GM10248 (cell line): ENCODE results near the gene GIGYF2.

Experiments used
- CTCF ChIA-PET: fragments of 300-600 bp; sonication (Branson Sonifier 250); formaldehyde crosslinking; extraction: SDS; loops from one replicate; lab custom pipeline; 2021; ENCODE audit warnings: antibody characterized with exemption; lab: Yijun Ruan, JAX
- POLR2A ChIA-PET: fragments of 350-650 bp; sonication (Branson Sonifier 250); formaldehyde crosslinking; extraction: SDS; loops from one replicate; lab custom pipeline; 2020; ENCODE audit warnings: antibody characterized with exemption; lab: Yijun Ruan, JAX
- DNase-seq: peaks from one replicate; pipeline ENCODE4 v3.0.0; 2012; ENCODE audit errors: extremely low spot score
- TF ChIP-seq, protein P1 (sequence below): IDR thresholded peaks from 2 replicates; pipeline ENCODE4 v1.5.1; 2012; ENCODE audit warnings: mild to moderate bottlenecking, low read depth; ENCODE audit errors: extremely low read depth, missing control alignments, control extremely low read depth

Gene GIGYF2

DNA sequence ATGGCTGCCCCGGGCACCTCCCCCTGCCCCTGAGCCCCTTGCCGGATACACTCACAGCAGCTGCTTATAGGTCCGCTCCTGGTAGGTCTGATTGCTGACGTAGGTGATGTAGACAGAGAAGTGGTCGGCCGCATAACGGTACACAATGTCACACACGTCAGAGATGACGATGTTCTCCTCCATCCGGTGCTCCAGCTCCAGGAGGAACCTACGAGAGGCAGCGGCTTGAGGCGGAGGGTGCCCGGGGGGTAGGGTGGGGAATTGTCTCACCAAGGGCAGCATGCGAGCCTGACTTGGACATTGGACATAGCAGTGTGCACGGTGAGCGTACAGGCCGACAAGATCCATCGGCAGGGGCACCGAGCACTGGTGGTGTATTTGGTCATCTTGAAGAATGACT, 195.7 kb downstream of the GIGYF2 start:
- CTCF ChIA-PET = no interaction called here
- TF ChIP-seq, protein P1, sequence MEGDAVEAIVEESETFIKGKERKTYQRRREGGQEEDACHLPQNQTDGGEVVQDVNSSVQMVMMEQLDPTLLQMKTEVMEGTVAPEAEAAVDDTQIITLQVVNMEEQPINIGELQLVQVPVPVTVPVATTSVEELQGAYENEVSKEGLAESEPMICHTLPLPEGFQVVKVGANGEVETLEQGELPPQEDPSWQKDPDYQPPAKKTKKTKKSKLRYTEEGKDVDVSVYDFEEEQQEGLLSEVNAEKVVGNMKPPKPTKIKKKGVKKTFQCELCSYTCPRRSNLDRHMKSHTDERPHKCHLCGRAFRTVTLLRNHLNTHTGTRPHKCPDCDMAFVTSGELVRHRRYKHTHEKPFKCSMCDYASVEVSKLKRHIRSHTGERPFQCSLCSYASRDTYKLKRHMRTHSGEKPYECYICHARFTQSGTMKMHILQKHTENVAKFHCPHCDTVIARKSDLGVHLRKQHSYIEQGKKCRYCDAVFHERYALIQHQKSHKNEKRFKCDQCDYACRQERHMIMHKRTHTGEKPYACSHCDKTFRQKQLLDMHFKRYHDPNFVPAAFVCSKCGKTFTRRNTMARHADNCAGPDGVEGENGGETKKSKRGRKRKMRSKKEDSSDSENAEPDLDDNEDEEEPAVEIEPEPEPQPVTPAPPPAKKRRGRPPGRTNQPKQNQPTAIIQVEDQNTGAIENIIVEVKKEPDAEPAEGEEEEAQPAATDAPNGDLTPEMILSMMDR = no peak
- no peak for DNase-seq
- POLR2A ChIA-PET = no interaction called here

DNA sequence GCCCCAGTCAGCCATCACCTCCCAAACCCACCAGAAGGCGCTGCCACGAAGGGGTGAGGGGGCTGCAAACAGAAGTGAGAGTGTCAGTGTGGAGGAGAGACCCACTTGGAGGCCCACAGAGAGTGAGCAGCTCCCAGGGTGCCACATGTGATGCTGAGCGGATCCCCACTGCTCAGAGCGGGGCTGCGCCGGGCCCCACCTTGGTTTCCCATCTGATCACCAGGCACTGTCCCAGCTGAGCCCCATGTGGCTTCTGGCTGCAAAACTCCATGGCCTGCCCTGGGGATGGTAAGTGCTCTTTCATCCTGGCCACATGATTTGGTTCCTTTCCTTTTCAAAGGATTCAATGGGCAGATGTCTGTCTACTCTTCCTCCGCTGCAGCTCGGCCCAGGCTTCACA, 196.7 kb downstream of the GIGYF2 start:
- ChIA-PET CTCF (no interaction called here), POLR2A (no interaction called here)
- DNase-seq = no peak
- TF ChIP-seq, protein P1 = no peak

DNA sequence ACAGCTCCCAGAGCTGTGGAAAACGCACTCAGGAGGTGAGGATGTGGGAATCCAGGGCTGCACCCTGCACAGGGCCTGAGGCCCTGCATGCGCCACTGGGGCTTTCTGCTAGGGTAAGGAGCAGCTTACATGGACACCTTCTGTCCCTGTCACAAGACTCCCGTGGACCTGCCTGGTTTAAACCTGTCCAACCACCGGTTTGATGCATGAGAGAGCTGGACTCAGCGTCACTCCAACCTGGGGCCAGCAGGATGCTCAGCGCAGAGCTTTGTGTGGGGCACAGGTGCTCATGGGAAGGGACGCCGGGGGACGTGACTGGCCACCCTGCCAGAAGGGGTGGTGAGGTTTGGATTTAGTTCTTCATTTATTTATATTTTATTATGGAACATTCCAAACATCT, 197.1 kb downstream of the GIGYF2 start:
- DNase-seq = no peak
- TF ChIP-seq, protein P1 = no peak
- POLR2A ChIA-PET = no interaction called here
- CTCF ChIA-PET = no interaction called here

DNA sequence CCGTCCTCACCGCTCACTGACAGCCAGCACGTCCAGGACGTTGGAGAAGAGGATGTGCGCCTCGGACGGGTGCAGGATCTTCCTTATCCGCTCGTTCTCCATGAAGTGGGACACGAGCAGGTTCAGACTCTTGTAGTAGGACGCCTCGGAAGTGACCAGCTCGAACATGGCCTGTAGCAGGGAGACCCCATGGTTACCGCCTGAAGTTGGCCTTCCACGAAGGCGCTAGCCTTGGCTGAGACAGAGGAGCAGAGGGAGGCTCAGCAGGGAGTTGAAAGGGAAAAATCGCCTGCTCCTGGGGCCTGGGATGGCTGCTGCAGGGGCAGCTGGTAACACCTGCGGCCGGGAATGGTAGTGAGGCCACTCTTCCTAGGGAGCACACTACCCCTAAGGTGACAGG, 197.6 kb downstream of the GIGYF2 start:
- ChIA-PET CTCF (no interaction called here), POLR2A (no interaction called here)
- DNase-seq = no peak

DNA sequence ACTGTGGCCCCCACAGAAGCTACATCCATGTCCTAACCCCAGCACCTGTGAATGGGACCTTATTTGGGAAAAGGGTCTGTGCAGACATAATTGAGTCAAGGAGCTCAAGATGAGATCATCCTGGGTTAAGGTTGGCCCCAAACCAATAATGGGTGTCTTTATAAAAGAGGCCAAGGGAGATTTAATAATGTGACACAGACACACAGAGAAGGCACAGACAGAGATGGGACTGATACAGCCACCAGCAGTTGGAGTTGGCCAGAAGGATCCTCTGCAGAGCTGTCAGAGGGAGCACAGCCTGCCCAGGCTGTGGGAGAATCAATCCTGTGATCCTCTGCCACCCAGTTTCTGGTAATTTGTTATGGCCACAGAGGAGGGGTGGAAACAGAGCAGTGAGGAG, 199.0 kb downstream of the GIGYF2 start:
- TF ChIP-seq, protein P1 = no peak
- POLR2A ChIA-PET = no interaction called here
- DNase-seq = no peak
- CTCF ChIA-PET = no interaction called here

More for the DNA sequence above, 197.6 kb downstream of the GIGYF2 start:
- TF ChIP-seq, protein P1 = no peak

DNA sequence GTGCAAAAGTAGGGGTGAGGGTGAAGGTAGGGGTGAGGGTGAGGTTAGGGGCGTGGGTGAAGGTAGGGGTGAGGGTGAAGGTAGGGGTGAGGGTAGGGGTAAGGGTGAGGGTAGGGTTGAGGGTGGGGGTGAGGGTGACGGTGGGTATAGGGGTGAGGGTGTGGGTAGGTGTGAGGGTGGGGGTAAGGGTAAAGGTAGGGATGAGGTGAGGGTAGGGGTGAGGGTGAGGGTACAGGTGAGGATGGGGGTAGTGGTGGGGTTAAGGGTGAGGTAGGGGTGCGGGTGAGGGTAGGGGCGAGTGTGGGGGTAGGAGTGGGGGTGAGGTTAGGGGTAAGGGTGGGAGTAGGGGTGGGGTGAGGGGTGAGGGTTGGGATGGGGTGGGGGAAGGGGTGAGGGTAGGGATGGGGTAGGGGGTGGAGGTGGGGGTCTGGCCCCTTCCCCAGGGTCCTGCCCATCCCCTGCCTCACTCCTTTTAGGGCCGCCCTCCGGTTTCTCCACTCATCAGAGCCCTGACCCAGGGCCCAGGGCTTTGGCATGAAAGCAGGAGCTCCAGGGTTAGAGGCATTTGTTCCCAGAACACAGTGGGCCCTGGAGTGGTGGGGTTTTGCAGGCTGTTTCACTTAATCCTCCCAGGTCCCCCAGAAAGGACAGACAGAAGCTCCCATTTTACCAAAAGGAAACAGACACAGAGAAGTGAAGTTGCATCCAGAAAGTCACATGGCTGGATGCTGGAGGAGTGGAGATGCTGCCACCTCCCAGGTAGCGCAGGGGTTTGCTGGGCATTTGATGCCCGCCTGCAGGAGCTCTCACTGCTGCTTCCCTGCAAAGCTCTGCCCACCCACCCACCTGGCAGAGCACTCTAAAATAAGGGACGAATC, 199.8 kb downstream of the GIGYF2 start:
- ChIA-PET CTCF (no interaction called here), POLR2A (no interaction called here)
- TF ChIP-seq, protein P1 = no peak
- no peak for DNase-seq
